Hepatocyte (in vitro differentiated cells): ENCODE results near the gene BBS9. TPM values are rescaled to one million over a fixed set of nuclear protein-coding genes. Genes with fewer than 3 reads are reported as not detected.
A peak's percentile ranks its signal among the peaks of the same experiment; 100 is the strongest.

Experiments used
- DNase-seq: peaks from one replicate; pipeline ENCODE4 v3.0.0-alpha.2; 2016; ENCODE audit warnings: low spot score
- H2AFZ ChIP-seq: fragments of 200-600 bp; sonication (generic); 2 replicates; pipeline ENCODE4 v1.6.0; 2016; ENCODE audit warnings: antibody characterized with exemption, mild to moderate bottlenecking
- H3K27ac ChIP-seq: fragments of 200-600 bp; sonication (generic); 2 replicates; pipeline ENCODE4 v1.5.1; 2016; ENCODE audit warnings: mild to moderate bottlenecking
- H3K27me3 ChIP-seq: fragments of 200-600 bp; sonication (generic); 2 replicates; pipeline ENCODE4 v1.6.1; 2016
- H3K36me3 ChIP-seq: fragments of 200-600 bp; sonication (generic); replicated peaks from 2 replicates; pipeline ENCODE4 v1.5.1; 2016; ENCODE audit warnings: low read depth; ENCODE audit not compliant: insufficient read depth
- H3K4me1 ChIP-seq: fragments of 200-600 bp; sonication (generic); 2 replicates; pipeline ENCODE4 v1.5.1; 2016; ENCODE audit warnings: mild to moderate bottlenecking, moderate library complexity; ENCODE audit not compliant: insufficient read depth
- H3K4me2 ChIP-seq: fragments of 200-600 bp; sonication (generic); 2 replicates; pipeline ENCODE4 v1.6.0; 2016
- H3K4me3 ChIP-seq: fragments of 200-600 bp; sonication (generic); 2 replicates; pipeline ENCODE4 v1.5.1; 2016; ENCODE audit warnings: mild to moderate bottlenecking
- H3K79me2 ChIP-seq: fragments of 200-600 bp; sonication (generic); 2 replicates; pipeline ENCODE4 v1.6.0; 2017; ENCODE audit warnings: mild to moderate bottlenecking
- H3K9me2 ChIP-seq: fragments of 200-600 bp; sonication (generic); replicated peaks from 2 replicates; pipeline ENCODE4 v1.6.0; 2017; ENCODE audit warnings: mild to moderate bottlenecking; ENCODE audit not compliant: insufficient read depth
- H3K9me3 ChIP-seq: fragments of 200-600 bp; sonication (generic); 2 replicates; pipeline ENCODE4 v1.5.1; 2016; ENCODE audit warnings: low read depth, mild to moderate bottlenecking
- H4K20me1 ChIP-seq: fragments of 200-600 bp; sonication (generic); 2 replicates; pipeline ENCODE4 v1.6.0; 2016; ENCODE audit warnings: mild to moderate bottlenecking; ENCODE audit not compliant: insufficient read depth, poor library complexity, severe bottlenecking
- EZH2 ChIP-seq: fragments of 200-600 bp; sonication (generic); IDR thresholded peaks from 2 replicates; pipeline ENCODE4 v1.6.1; 2016; ENCODE audit warnings: antibody characterized with exemption, mild to moderate bottlenecking, borderline replicate concordance
- EZH2phosphoT487 ChIP-seq: fragments of 200-600 bp; sonication (generic); IDR thresholded peaks from one replicate; pipeline ENCODE4 v1.6.1; 2018; ENCODE audit warnings: antibody characterized with exemption, mild to moderate bottlenecking, low read depth, moderate library complexity; ENCODE audit not compliant: unreplicated experiment, severe bottlenecking
- WGBS: methylation state at CpG from one replicate; pipeline ENCODE4 v1.1.6; 2016; ENCODE audit warnings: low lambda C conversion rate; ENCODE audit errors: missing lambda C conversion rate; 5-methylcytosine and 5-hydroxymethylcytosine counted together
- polyA plus RNA-seq: library from polyadenylated mRNA; unstranded; fragments of >200 nt; fragmentation: Nextera tagmentation; extraction: Ambion mirVana; gene quantifications from 2 replicates; pipeline ENCODE4 v1.2.1, GENCODE V29; 2016
- total RNA-seq: library from RNA; depleted of rRNA; stranded (reverse); fragments of >200 nt; gene quantifications from 2 replicates; pipeline ENCODE4 v1.2.3, GENCODE V29; 2014
- TF ChIP-seq, protein P1 (sequence below): fragments of 200-600 bp; sonication (generic); IDR thresholded peaks from 2 replicates; pipeline ENCODE4 v1.5.1; 2016; ENCODE audit warnings: antibody characterized with exemption, mild to moderate bottlenecking; ENCODE audit not compliant: poor library complexity

BBS9 gene
- total and polyA plus RNA-seq, 2 experiments from 2014 or later, result 10.1 to 12.3 TPM

DNA sequence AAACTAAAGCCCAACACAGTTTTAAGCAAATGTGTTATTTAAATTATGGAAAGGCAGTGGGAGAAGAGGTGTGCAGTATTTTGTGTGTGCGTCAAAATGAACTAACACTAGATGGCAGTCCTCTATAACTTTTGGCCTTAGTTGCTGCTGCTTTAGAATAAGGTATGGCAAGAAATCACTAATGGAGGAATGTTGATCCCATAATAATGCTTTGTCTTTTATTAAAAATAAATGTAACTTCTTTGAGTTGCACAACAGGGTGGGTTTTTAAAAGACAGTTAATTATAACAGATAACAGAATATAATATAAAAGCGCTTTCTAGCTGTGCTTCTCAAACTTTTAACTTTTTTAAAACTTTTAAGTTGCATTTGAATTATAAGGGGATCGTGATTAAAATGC, 56.4 kb downstream of the BBS9 start:
- Histone ChIP-seq H3K9me2 (no peaks in the 10 kb centered on the region), H3K9me3 (no peaks in the 10 kb centered on the region), H2AFZ (no peak overlapping the region), H3K4me1 (no peaks in the 10 kb centered on the region), H3K36me3 (no peaks in the 10 kb centered on the region), H3K4me3 (no peak overlapping the region), H3K79me2 (no peaks in the 10 kb centered on the region), H4K20me1 (no peaks in the 10 kb centered on the region), H3K27ac (no peak overlapping the region), H3K27me3 (no peaks in the 10 kb centered on the region), H3K4me2 (no peak overlapping the region)
- peak; percentile 56 for DNase-seq
- 49% methylated on average over 3 of the region's 3 CpGs for WGBS
- TF ChIP-seq, protein P1, sequence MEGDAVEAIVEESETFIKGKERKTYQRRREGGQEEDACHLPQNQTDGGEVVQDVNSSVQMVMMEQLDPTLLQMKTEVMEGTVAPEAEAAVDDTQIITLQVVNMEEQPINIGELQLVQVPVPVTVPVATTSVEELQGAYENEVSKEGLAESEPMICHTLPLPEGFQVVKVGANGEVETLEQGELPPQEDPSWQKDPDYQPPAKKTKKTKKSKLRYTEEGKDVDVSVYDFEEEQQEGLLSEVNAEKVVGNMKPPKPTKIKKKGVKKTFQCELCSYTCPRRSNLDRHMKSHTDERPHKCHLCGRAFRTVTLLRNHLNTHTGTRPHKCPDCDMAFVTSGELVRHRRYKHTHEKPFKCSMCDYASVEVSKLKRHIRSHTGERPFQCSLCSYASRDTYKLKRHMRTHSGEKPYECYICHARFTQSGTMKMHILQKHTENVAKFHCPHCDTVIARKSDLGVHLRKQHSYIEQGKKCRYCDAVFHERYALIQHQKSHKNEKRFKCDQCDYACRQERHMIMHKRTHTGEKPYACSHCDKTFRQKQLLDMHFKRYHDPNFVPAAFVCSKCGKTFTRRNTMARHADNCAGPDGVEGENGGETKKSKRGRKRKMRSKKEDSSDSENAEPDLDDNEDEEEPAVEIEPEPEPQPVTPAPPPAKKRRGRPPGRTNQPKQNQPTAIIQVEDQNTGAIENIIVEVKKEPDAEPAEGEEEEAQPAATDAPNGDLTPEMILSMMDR, result peak; percentile 77
- no peak for TF ChIP-seq EZH2

DNA sequence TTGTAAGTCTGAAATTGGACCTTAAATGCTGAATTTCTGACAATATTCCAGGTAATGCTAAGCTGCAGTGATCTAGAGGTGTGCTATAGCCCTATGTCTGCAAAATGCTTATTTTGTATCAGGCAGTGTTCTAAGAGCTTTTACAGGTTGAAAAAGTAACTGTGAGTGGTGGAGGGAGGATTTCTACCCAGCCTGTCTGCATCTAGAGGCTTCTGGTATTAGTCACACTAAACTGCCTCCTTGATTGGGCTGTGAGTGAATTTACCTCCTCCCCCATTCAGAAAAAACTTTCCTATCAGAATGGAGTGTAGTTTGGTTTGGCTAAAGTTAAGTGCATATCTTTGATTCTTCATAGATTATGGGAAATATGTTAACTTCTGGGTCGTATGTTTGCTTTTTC, 56.8 kb downstream of the BBS9 start:
- no peak for DNase-seq
- 70% methylated on average over 1 of the region's 1 CpG for WGBS
- TF ChIP-seq EZH2phosphoT487 (no peak), EZH2 (no peak)
- TF ChIP-seq, protein P1, result no peak

DNA sequence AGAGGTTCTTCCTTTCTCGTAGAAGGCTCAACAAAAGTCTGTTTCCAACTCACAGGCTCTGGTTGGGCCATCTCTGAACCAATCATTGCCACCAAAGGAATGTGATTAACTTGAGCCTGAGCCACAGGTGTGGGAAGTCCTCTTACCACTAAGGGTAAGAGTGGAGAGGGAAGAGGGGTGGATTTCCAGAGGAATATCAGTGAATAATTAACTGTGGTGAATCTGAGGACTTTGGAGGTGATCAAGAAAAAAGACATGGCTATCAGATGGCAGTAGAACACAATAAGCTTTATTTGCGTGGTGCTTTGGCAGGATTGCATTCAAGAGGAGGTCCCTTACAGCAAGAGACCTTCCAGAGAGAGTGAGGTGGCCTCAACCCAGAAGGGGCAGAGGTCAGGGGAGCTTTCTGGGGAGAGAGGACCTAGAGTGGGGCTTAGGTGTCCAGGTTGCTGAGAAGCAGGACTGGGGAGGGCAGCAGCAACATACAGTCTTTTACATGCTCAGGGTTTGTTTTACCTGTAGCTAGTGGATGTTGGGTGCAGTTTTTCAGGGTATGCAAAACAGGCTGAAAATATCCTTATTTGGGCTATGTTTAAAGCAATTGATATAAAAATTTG, 61.4 kb downstream of the BBS9 start:
- 93% methylated on average over 2 of the region's 2 CpGs for WGBS
- Histone ChIP-seq H3K4me2 (peak overlapping the region; percentile 7), H2AFZ (no peak overlapping the region), H3K4me1 (no peaks in the 10 kb centered on the region), H3K27me3 (no peaks in the 10 kb centered on the region), H3K9me3 (no peaks in the 10 kb centered on the region), H4K20me1 (no peaks in the 10 kb centered on the region), H3K79me2 (no peaks in the 10 kb centered on the region), H3K4me3 (no peak overlapping the region), H3K27ac (no peak overlapping the region), H3K9me2 (no peaks in the 10 kb centered on the region), H3K36me3 (no peaks in the 10 kb centered on the region)
- no peak for DNase-seq
- TF ChIP-seq EZH2, result no peak
- TF ChIP-seq EZH2phosphoT487, result no peak
- TF ChIP-seq, protein P1, result no peak

More for the DNA sequence above, 56.8 kb downstream of the BBS9 start:
- no peak overlapping the region for H3K4me2 ChIP-seq
- no peak overlapping the region for H3K4me3 ChIP-seq
- H3K9me3 ChIP-seq, result no peaks in the 10 kb centered on the region
- no peaks in the 10 kb centered on the region for H3K36me3 ChIP-seq
- H3K27ac ChIP-seq, result no peak overlapping the region
- H3K4me1 ChIP-seq, result no peaks in the 10 kb centered on the region
- H2AFZ ChIP-seq, result no peak overlapping the region
- H3K79me2 ChIP-seq, result no peaks in the 10 kb centered on the region
- no peaks in the 10 kb centered on the region for H3K9me2 ChIP-seq
- no peaks in the 10 kb centered on the region for H4K20me1 ChIP-seq
- H3K27me3 ChIP-seq, result no peaks in the 10 kb centered on the region

DNA sequence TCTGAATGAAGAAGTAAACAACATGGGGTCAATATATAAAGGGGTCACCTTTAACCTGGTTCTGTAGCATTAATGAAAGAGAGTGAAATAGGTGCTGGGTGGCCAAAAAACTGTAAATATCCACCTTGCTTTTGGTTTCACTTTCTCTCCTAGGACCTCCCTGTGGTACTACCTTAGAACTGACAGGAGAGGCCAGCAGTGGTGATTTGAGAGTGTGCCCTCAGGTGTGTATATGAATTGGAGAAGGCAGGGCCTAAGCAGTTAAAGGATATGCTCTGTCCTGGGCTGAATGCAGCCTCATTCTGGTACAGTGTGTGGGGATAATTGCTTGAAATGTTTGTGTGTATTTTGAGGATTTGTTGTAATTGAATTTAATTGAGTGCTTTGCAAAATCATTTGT, 62.0 kb downstream of the BBS9 start:
- Histone ChIP-seq H3K9me2 (no peaks in the 10 kb centered on the region), H3K79me2 (no peaks in the 10 kb centered on the region), H2AFZ (no peak overlapping the region), H3K4me2 (peak overlapping the region; percentile 7), H3K27ac (no peak overlapping the region), H3K9me3 (no peaks in the 10 kb centered on the region), H3K36me3 (no peaks in the 10 kb centered on the region), H4K20me1 (no peaks in the 10 kb centered on the region), H3K4me3 (no peak overlapping the region), H3K4me1 (no peaks in the 10 kb centered on the region), H3K27me3 (no peaks in the 10 kb centered on the region)
- peak; percentile 25 for DNase-seq
- TF ChIP-seq, protein P1, result no peak
- TF ChIP-seq EZH2 (no peak), EZH2phosphoT487 (no peak)
